ENCODE measurements around the gene TSPAN11. TPM values are rescaled to one million over a fixed set of nuclear protein-coding genes. Genes with fewer than 3 reads are reported as not detected.

The TSPAN11 gene
- total RNA-seq, result 1 to 10 TPM; 1.5 to 3.0 (median 2.9) TPM

GRCh38 chr12:30926243-30927221 is at the start of gene TSPAN11:
TSS of gene TSPAN11 (plus strand) at chr12:30926748. CDS start at chr12:30953992, 27,244 bp downstream.
- H3K4me3 ChIP-seq, result peak within 1 kb of the TSS in 3 of 4 donors; percentile 19 to 44 (median 36)
- TF ChIP-seq CTCF (IDR thresholded peaks at IDR 0.05), result no peak
- no peak for TF ChIP-seq POLR2A (IDR thresholded peaks at IDR 0.05)
- no peak for TF ChIP-seq POLR2AphosphoS5 (IDR thresholded peaks at IDR 0.05)
- no peak for TF ChIP-seq EP300 (IDR thresholded peaks at IDR 0.05; ENCODE audit: low read depth)
- H3K4me1 ChIP-seq, result no peaks in the 10 kb centered on the region
- H3K9me3 ChIP-seq, result no peaks in the 10 kb centered on the region
- no peak for DNase-seq
- WGBS, 2 donors (ENCODE audit: low coverage in 1 of 2), result 17% methylated on average over 65 of the region's 78 CpGs; no CpG with 5 or more reads in 1 of the 2 donors
- intact Hi-C loops (cut with DNase I; ENCODE audit: low total_unique reads), result no loop called here
- in situ Hi-C loops (cut with MboI; ENCODE audit: low pct_ligation_motif_present in 1 of 4, low pct_unique_long_range_greater_than_20kb in 1 of 4, low sequenced_read_pairs in 3 of 4), result no loop called here
- H3K27ac ChIP-seq, result peak within 1 kb of the TSS; percentile 47 to 56 (median 53)
- H3K27me3 ChIP-seq, result peaks cover 22% of the 10 kb centered on the region
- H3K36me3 ChIP-seq, result no peaks in the 10 kb centered on the region

- no peak for DNase-seq
- no peak overlapping the region for H3K27ac ChIP-seq
- no peak overlapping the region for H3K4me3 ChIP-seq
- H3K27me3 ChIP-seq, result no peaks in the 10 kb centered on the region
- H3K9me3 ChIP-seq, result no peaks in the 10 kb centered on the region
- in situ Hi-C loops (cut with MboI; ENCODE audit: low pct_ligation_motif_present in 1 of 4, low pct_unique_long_range_greater_than_20kb in 1 of 4, low sequenced_read_pairs in 3 of 4), result no loop called here
- intact Hi-C loops (cut with DNase I; ENCODE audit: low total_unique reads), result no loop called here
- no peaks in the 10 kb centered on the region for H3K36me3 ChIP-seq
- TF ChIP-seq POLR2A (IDR thresholded peaks at IDR 0.05) (no peak), CTCF (IDR thresholded peaks at IDR 0.05) (no peak), EP300 (IDR thresholded peaks at IDR 0.05; ENCODE audit: low read depth) (no peak), POLR2AphosphoS5 (IDR thresholded peaks at IDR 0.05) (no peak)
- 50 to 72% methylated on average over 3 to 7 of the region's 7 CpGs for WGBS, 2 donors (ENCODE audit: low coverage in 1 of 2)
- no peaks in the 10 kb centered on the region for H3K4me1 ChIP-seq
Measured at GRCh38 chr12:30877105-30877875, 49.3 kb upstream of the TSPAN11 start.

GRCh38 chr12:30878024-30878423 is 48.5 kb upstream of the TSPAN11 start:
- no peak for DNase-seq
- Histone ChIP-seq H3K4me3 (no peak overlapping the region), H3K9me3 (no peaks in the 10 kb centered on the region), H3K27me3 (no peaks in the 10 kb centered on the region), H3K27ac (no peak overlapping the region), H3K4me1 (no peaks in the 10 kb centered on the region), H3K36me3 (no peaks in the 10 kb centered on the region)
- intact Hi-C loops (cut with DNase I; ENCODE audit: low total_unique reads), result no loop called here
- 82 to 100% methylated on average over 1 to 2 of the region's 2 CpGs for WGBS, 2 donors (ENCODE audit: low coverage in 1 of 2)
- TF ChIP-seq POLR2AphosphoS5 (IDR thresholded peaks at IDR 0.05) (no peak), CTCF (IDR thresholded peaks at IDR 0.05) (no peak), EP300 (IDR thresholded peaks at IDR 0.05; ENCODE audit: low read depth) (no peak), POLR2A (IDR thresholded peaks at IDR 0.05) (no peak)
- in situ Hi-C loops (cut with MboI; ENCODE audit: low pct_ligation_motif_present in 1 of 4, low pct_unique_long_range_greater_than_20kb in 1 of 4, low sequenced_read_pairs in 3 of 4), result no loop called here

GRCh38 chr12:30880061-30880460 is 46.5 kb upstream of the TSPAN11 start:
- no peaks in the 10 kb centered on the region for H3K4me1 ChIP-seq
- H3K36me3 ChIP-seq, result no peaks in the 10 kb centered on the region
- in situ Hi-C loops (cut with MboI; ENCODE audit: low pct_ligation_motif_present in 1 of 4, low pct_unique_long_range_greater_than_20kb in 1 of 4, low sequenced_read_pairs in 3 of 4) (no loop called here), intact Hi-C loops (cut with DNase I; ENCODE audit: low total_unique reads) (no loop called here)
- no peak overlapping the region for H3K27ac ChIP-seq
- no peak for DNase-seq
- 24% methylated on average over 6 of the region's 6 CpGs; no CpG with 5 or more reads in 1 of the 2 donors for WGBS, 2 donors (ENCODE audit: low coverage in 1 of 2)
- TF ChIP-seq CTCF (IDR thresholded peaks at IDR 0.05), result no peak
- TF ChIP-seq POLR2A (IDR thresholded peaks at IDR 0.05), result no peak
- no peak for TF ChIP-seq EP300 (IDR thresholded peaks at IDR 0.05; ENCODE audit: low read depth)
- TF ChIP-seq POLR2AphosphoS5 (IDR thresholded peaks at IDR 0.05), result no peak
- H3K4me3 ChIP-seq, result no peak overlapping the region
- H3K9me3 ChIP-seq, result no peaks in the 10 kb centered on the region
- H3K27me3 ChIP-seq, result no peaks in the 10 kb centered on the region
